GM19397 (cell line): ENCODE results near the gene FCGR1A.
"Not testable (repeated sequence)": the region's sequence is repeated elsewhere in the genome, so short reads cannot be mapped to it uniquely, and the experiment has no call there.

ENCODE experiments used
- ATAC-seq: cut with Tn5 transposase; IDR thresholded peaks from one replicate; pipeline ENCODE4 v1.9.1; 2021; ENCODE audit warnings: mild to moderate bottlenecking, moderate library complexity; ENCODE audit not compliant: unreplicated experiment

FCGR1A gene

DNA sequence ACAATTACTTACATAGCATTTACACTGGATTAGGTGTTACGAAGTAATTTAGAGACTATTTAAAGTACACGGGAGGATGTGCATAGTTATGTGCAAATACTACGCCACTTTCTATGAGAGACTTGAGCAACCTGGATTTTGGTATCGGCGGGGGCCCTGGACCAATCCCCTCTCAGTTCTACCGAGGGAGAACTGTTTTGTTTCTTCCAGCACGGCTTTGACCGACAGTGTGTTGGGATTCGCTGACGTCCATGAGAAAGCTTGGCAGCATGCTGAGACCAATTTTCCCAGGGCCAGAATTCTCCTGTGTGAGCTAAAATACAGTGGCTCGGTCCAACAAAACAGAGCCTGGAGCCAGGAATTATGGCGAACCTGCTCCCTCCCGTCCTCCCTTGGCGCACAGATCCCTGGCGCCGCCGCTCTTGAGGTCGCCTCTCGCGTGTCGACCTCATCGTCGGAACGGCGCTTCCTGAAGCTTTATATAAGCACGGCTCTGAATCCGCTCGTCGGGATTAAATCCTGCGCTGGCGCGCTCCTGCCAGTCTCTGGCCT is 49.3 kb downstream of the FCGR1A start:
- not testable (repeated sequence) for ATAC-seq

GRCh38 chr1:149832316-149833126 is 50.0 kb downstream of the FCGR1A start:
- peak; percentile 64 for ATAC-seq

DNA sequence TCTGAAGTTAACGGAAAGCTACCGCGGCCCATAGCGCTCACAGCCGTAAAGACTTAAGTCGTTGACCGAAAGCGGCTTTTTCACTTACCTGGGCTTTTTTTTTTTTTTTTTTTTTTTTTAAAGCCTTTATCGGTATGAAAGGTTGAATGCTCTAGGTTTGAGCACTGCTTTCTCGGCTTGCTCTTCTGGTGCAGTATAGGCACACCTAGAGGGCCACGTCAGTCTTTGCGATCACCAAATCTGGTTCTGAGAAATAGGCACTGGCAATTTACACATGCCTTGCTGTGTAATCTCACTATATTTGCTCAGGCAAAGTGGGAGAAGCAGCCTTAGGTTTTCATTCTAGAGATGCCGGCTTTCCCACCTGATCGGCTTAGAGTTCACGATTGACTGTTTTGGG is 50.6 kb downstream of the FCGR1A start:
- peak; percentile 20 for ATAC-seq

- ATAC-seq = peak; percentile 31
These were observed 58.7 kb downstream of the FCGR1A start for GRCh38 chr1:149841149-149841548.
